Erythroblast (primary cell): Measurements from ENCODE around the gene CAMSAP1.

Experiments used
- DNase-seq, 2 experiments: peaks; one replicate each; lab custom pipeline; 2025; lab: John Stamatoyannopoulos, UW
- GATA1 ChIP-seq: IDR thresholded peaks from 2 replicates; pipeline ENCODE4 v1.6.1; 2011; ENCODE audit warnings: low read depth, mild to moderate bottlenecking, control low read depth, low read length, moderate library complexity
- POLR2A ChIP-seq: IDR thresholded peaks from 2 replicates; pipeline ENCODE4 v1.6.1; 2011; ENCODE audit warnings: mild to moderate bottlenecking, low read length

Gene CAMSAP1

DNA sequence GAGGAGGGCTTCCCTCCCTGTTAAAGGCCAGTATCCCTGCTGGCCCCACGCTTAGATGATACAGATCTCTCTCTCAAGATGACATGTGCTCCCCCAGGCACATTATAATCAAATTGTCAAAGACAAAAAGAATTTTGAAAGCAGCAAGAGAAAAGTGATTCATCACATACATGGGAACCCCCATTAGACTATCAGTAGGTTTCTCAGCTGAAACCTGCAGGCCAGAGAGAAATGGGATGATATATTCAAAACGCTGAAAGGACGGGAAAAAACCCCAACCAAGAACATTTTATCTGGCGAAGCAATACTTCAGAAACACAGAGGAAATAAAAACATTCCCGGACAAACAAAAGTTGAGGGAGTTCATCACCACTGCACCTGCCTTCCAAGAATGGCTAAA is 78.7 kb downstream of the CAMSAP1 start:
- TF ChIP-seq POLR2A (no peak), GATA1 (no peak)
- DNase-seq = no peak

DNA sequence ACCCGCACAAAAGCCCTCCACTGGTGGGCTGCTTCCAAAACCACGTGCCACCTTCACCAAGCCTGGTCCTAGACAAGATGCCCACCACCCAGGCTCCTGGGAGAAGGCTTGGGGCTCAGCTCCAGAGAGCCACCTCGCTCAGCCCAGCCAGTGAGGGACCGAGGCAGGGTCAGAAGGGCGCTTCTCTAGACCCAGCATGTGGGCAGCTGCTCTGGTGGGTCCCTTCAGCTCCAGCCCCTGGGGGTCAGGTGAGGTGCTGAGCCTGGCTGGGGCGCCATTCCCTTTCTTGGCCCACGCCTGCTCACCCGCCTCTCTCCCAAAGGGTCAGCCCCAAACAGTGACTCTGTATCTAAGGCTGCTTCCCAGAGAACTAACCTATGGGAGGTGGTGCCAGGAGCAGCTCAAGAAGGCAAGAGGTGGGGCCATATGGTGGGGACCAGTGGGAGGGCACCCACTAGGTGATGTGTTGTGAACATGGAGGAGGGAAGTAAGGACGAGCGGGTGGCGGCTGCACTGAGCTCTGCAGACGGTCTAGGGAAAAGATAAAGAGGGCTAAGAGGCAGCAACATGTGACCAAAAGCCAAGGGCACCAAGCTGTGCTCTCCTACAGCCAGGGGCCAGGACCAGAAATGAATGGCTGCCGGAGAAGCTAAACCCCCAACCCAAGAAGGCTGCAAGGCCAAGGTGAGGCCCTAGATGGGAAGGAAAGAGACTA is 79.3 kb downstream of the CAMSAP1 start:
- TF ChIP-seq GATA1 (no peak), POLR2A (no peak)
- no peak for DNase-seq

DNA sequence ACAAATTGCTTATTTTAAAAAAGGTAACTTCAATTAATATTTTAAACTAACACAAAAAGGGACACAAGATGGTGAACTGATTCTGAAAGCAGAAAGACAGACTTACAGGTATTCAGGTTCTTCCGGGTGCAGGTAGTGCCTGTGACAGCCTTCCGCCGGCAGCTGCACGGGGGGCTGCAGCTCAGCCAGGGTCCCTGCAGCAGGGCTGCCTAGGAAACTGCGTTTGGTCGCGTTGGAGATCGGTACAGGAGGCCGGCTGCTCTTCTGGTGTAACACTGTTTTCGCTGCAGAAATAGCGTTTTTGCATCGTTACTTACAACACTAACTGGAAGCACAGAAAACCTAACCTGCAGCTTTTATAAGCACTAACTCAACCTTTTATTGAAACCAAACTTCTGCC is 80.0 kb downstream of the CAMSAP1 start:
- TF ChIP-seq POLR2A (no peak), GATA1 (no peak)
- no peak for DNase-seq

DNA sequence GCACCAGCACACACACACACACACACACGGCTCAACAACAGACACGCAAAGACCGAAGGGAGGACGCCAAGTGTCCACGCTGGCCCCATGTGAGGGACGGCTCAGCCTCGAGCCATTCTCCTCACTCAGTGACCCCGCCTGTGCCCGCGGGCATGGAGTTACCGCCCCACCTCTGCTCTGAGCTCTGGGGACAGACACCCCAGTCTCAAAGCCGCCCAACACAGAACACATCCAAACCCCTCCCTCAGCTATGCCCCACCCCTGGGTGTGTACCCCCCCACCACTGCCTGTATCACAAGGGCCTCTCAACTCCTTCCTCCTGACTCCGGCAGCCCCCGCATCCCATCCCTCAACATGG is 81.2 kb downstream of the CAMSAP1 start:
- no peak for DNase-seq
- TF ChIP-seq POLR2A = no peak

DNA sequence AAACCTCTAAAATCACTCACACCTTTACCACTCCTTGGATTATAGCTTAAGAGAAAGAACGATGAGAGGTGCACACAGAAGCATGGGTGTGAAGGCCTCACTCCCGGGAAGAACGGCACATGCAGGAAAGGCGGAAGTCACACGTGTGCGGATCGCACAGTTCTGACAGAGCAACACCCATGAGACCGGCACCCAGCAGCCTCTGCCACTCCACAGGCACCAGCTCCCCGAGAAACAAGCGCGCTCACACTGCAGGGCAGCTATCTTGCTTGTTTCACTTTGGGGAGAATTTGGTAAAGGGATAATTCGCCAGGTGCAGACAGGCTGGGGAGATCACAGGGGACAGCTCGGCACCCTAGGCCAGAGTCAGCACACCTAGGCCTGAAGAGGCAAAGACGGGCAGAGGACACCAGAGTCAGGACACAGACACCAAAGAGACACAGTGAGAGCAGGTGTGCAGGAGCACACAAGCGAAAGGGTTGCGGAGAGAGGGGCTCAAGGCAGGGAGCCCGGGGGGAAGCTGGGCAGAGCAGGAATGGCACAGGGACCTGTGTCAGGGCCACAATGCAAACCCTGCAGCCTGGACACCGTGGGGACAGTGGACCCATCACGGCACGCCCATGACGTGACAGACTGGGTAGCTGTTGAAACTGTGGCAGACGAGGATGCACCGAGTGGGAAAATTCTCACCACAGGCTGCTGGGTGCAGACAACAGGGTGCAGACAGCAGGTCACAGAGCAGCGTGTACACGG is 81.7 kb downstream of the CAMSAP1 start:
- TF ChIP-seq GATA1 = no peak
- TF ChIP-seq POLR2A = no peak
- no peak for DNase-seq

DNA sequence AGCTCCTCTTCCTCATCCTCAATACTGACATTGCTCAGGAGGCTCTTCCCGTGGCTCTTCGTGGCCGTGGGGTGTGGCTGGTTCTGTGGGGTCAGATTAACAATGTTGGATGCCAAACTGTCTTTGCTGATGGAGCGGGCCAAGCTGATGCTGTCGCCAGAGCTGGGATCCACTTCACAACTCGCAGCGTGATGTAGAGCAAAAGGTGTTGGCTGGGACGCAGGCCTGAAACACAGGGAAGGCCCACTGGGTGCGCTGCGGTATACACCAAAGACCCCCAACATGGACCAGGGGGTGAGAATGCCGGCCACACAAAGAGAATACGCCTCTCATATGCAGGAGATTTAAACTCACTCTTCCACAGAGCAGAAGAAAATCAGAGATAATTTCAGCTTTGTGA is 84.3 kb downstream of the CAMSAP1 start:
- DNase-seq = no peak
- TF ChIP-seq GATA1 (no peak), POLR2A (no peak)

DNA sequence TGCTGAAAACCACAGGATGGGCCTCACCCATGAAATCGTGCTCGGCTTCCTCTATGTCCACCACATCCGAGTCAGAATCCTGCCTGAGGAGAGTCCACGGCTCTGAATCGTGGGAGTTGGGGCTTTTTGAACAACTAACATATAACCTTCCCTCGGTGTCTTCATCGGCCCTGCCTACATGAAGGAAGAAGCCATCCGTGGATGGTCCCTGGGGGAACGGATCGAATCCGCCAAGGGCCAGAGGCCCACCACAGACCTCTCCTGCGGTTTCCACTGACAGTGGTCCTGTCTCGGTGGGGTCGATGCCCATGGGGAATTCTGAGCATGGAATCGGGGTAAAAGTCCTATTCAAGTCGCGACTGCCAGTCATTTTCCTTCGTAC is 85.0 kb downstream of the CAMSAP1 start:
- TF ChIP-seq GATA1 (no peak), POLR2A (no peak)
- no peak for DNase-seq

DNA sequence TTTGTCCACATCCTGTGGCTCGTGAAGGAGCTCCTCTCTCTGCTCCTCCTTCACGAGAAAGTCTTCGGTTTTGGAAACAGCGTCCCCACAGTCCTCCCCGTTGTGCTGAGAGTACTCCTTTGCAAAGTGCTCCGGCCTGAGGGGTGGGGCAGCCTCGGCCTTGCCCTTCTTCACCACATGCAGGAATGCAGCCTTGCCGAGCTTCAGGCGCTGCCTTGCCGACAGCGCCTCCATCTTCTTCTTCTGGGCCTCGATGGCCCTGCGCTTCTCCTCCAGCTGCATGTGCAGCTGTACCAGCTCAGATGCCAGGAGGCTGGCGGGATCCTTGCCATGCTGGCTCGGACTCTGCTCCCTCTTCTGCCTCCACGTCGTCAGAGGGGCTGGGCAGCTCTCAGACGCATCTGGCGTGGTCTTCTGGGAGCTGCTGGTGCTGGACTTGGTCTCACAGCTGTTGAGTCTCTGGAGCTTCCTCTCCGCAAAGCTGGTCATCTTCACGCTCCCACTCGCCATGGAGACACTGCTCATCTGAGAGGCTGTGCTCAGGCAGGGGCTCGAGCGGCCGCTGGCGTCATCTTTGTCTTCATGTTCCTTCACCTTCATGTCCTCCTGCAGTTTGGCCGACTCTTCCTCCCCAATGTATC is 85.5 kb downstream of the CAMSAP1 start:
- no peak for TF ChIP-seq GATA1
- TF ChIP-seq POLR2A = no peak
- no peak for DNase-seq

DNA sequence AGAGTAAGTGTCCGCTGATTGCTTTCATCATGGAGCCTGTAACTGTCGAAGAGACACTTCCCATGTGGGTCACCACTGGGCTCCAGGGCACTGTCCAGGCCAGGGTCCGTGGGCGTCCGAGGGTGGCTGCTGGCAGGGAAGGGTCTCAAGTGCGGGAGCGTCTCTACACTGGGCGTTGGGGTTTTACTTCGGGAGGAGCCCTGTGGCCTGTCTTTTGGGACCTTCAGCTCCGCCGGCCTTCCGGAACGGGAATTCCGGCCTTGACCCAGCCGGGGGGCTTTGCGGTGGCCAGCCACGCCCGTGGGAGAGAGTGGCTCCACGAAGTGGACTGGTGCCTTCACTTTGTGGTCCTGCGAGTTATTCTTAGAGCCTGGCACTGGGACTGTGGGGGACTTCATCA is 86.2 kb downstream of the CAMSAP1 start:
- no peak for DNase-seq
- no peak for TF ChIP-seq GATA1
- no peak for TF ChIP-seq POLR2A

DNA sequence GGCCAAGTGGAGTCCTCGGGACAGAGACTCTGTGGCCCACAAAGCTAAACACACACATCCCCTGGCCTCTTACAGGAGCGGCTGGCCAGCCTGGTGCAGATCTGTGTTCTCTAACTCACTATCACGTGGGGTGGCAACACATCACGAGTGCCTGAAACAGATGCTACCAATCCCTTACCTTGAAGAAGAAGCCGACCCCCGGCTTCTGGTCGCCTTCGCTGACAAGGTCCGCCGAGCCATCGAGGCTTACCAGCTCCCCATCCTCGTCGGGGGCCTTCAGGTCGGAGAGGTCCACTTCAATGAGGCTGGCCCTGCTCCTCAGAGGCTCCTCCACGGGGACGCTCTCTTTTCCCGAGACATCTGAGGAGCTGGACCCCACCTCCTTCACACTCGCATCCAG is 86.7 kb downstream of the CAMSAP1 start:
- no peak for DNase-seq
- TF ChIP-seq GATA1 = no peak
- no peak for TF ChIP-seq POLR2A

DNA sequence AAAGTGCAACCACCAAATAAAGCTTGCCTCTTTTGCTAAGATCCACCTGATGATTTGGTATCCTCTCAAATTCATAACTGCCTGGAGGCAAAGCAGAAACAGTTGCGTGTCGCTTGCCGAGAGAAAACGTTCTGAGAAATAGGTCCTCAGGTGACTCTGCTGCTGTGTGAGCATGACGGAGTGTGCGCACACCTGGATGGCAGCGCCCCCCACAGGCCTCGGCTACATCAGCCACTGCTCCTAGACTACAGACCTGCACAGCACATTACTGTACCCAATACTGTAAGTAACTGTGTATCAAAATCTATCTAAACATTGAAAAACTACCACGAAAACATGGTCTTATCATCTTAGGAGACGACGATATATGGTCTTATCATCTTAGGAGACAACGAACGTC is 87.4 kb downstream of the CAMSAP1 start:
- no peak for DNase-seq
- TF ChIP-seq POLR2A = no peak
- no peak for TF ChIP-seq GATA1

DNA sequence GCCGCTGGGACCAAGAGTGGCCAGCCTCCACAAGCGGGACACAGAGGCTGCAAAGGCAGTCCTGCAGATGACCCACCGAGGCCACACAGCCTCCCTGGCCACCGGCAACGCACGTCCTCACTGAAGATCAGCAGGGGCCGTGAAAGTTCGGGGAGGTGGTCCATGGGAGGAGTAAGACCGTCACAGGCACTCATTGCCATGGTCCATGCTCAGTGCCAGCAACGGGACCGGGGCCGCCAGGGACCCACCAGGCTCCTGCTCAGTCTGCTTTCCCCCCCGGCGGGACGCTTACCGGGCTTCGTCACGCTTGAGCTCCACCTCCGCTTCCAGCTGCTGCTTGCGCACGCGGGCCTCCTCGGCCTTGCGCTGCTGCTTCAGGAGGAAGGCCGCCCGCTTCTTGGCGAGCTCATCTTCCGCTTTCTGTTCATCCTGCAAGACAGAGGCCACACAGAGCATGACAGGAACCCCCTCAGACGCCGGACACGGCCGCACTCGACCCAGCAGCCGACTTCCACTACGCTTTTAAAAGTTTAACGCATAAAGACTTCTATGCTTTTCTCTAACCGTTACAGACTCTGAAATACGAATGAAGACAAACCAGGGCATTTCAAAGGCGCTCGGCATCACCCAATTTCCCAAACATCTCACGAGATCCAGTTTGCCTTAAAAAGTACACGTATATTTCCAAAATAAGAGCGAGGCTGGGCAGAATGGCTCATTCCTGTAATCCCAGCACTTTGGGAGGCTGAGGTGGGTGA is 88.4 kb downstream of the CAMSAP1 start:
- no peak for DNase-seq
- no peak for TF ChIP-seq GATA1
- no peak for TF ChIP-seq POLR2A

DNA sequence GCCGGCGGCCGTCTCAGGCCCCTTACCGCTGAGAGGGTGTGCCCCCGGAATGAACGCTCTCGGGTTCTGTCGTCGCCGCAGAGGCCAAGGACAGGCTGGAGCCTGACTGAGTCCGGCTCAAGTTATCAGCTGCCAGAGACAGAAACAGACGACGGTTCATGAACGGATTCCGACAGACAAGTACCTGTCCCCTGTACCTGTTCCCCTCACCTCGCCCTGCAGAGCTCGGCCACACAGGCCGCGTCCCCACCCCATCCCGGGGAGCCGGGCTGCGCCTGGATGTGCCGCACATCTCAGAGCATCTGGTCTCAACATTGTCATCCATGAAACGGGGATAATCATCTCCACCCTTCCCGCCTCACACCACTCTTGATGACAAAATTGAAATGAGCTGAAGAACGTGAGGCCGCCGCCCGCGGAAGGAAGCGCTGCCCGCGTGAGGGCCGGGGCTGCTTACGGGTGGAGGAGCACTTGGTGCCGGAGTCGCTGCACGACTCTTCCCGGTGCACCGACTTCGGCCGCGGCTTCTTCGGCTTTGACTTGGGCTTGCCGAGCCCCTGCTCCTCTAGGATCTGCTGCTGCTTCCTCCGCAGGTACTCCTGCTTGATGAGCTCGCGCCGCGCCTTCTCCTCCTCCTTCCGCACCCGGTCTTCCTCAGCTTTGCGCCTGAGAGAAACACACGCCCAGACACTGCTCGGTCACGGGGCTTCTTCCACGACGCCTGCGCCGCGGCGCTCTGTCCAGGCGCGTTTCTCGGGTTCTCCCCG is 89.2 kb downstream of the CAMSAP1 start:
- no peak for DNase-seq
- TF ChIP-seq GATA1 (no peak), POLR2A (no peak)

DNA sequence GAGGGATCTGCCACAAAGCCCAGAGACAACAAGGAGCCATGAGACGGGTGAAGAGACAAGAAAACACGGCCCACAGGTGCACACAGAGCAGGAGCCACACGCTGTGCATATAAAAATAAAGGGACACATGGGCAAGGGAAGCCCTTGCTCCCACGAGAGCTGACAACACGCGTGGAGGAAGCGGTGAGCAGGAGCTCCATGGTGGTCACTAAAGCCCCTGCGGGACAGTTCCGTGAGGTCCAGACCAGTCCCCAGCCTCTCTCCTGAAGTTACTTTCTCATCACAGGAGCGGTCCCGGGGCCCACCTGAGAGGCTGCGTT is 90.7 kb downstream of the CAMSAP1 start:
- no peak for TF ChIP-seq POLR2A
- no peak for TF ChIP-seq GATA1
- DNase-seq = no peak
